ENCODE data around the gene MORN1.

MORN1 gene

DNA sequence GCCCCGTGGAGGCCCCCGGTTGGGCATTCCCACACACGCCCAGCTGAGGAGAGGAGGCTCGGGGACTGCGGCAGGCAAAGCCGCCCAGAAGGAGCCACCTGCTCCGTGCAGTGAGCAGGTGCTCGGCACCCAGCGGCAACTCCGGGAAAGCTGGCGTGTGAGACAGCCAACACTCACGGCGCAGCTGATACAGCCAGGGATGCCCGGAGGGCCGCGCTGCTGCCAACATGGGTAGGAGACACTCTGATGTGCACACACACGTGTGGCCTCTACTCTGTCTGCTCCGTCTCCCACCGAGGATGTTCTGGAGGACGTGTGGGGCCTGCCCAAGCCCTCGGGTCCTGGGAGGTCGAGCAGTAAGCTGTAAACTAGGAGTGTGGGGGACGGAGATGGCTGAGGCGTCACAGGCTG, 12.9 kb downstream of the MORN1 start:
- no peaks in the 10 kb centered on the region for H3K27me3 ChIP-seq (ENCODE audit: control insufficient read depth, insufficient read depth, low read length)
- H3K4me3 ChIP-seq (ENCODE audit: low read depth, low read length), result no peak overlapping the region
- H3K4me1 ChIP-seq (ENCODE audit: control insufficient read depth, insufficient read depth, low read length), result no peaks in the 10 kb centered on the region
- no peaks in the 10 kb centered on the region for H3K36me3 ChIP-seq (ENCODE audit: control insufficient read depth, insufficient read depth, low read length)
- H3K27ac ChIP-seq (ENCODE audit: low read depth, low read length), result no peak overlapping the region
- no peaks in the 10 kb centered on the region for H3K9me3 ChIP-seq (ENCODE audit: control insufficient read depth, insufficient read depth, low read length)
- H3K9ac ChIP-seq (ENCODE audit: low read depth, low read length), result no peak overlapping the region

DNA sequence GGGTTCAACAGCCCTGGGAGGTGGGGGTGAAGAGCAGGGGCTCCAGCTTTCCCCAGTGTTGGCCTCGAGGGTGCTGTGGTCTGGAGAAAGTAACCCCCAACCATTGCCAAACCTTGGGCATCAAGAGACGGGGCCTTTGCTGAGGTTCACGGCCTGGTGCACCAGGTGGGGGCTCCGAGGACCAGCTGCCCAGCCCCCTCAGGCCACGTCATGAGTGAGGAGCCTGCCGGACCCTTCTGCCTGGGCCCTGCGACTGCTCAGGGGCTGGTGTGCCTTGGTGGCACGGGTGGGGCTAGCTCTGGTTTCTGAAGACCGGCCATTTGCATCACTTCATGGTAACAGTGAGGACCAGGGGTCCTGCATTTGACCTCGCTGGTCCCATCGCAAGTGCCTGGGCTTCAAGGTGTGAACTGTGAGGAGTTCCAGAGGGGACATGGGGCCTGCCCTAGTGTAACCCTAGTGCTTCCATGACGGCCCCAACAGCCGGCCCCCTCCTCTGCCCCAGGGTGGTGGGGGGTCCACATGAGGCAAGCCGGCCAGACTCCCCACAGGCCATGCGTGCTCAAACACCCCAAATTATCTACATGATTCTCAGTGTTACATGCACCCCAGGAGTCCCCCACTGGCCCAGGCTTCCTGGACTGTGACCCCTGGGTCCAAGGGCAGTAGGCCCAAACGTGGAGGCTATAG, 13.5 kb downstream of the MORN1 start:
- Histone ChIP-seq H3K4me1 (ENCODE audit: control insufficient read depth, insufficient read depth, low read length) (no peaks in the 10 kb centered on the region), H3K36me3 (ENCODE audit: control insufficient read depth, insufficient read depth, low read length) (no peaks in the 10 kb centered on the region), H3K9ac (ENCODE audit: low read depth, low read length) (no peak overlapping the region), H3K4me3 (ENCODE audit: low read depth, low read length) (no peak overlapping the region), H3K9me3 (ENCODE audit: control insufficient read depth, insufficient read depth, low read length) (no peaks in the 10 kb centered on the region), H3K27me3 (ENCODE audit: control insufficient read depth, insufficient read depth, low read length) (no peaks in the 10 kb centered on the region), H3K27ac (ENCODE audit: low read depth, low read length) (no peak overlapping the region)

DNA sequence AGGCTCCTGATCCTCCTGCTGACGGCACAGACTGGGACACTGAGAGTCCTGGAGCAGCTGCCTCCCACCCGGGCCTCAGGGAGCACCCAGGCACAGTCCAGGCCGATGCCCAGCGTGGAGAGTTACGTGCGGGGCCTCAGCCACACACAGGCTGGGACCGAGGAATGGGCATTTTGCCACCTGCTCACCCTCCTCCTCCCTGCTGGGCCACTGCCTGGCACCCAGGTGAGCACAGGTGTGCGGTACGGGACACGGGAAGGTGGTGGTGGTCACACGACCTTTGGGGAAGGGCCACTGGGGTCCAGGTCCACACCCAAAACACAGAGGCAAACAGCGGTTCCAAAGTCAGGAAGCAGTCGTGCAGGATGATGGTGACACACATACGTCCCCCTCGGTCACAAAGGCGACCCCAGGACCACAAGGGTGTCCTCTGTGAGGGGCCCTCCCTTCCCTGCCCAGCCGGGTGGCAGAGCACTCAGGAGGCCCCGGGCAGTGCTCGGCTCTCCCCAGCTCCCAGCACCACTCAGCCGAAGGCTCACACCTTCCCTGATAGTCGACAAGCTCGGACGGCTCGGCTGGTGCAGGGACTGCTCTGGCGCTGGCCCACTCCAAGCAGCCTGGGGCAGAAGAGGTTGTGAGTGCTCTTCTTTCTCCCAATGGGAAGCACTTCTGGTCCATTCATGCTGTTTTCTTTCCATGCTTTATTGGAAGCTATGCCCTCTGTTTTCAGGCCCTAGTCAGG, 14.3 kb downstream of the MORN1 start:
- no peaks in the 10 kb centered on the region for H3K4me1 ChIP-seq (ENCODE audit: control insufficient read depth, insufficient read depth, low read length)
- no peak overlapping the region for H3K4me3 ChIP-seq (ENCODE audit: low read depth, low read length)
- H3K9ac ChIP-seq (ENCODE audit: low read depth, low read length), result no peak overlapping the region
- no peaks in the 10 kb centered on the region for H3K9me3 ChIP-seq (ENCODE audit: control insufficient read depth, insufficient read depth, low read length)
- H3K27ac ChIP-seq (ENCODE audit: low read depth, low read length), result no peak overlapping the region
- H3K27me3 ChIP-seq (ENCODE audit: control insufficient read depth, insufficient read depth, low read length), result no peaks in the 10 kb centered on the region
- no peaks in the 10 kb centered on the region for H3K36me3 ChIP-seq (ENCODE audit: control insufficient read depth, insufficient read depth, low read length)

DNA sequence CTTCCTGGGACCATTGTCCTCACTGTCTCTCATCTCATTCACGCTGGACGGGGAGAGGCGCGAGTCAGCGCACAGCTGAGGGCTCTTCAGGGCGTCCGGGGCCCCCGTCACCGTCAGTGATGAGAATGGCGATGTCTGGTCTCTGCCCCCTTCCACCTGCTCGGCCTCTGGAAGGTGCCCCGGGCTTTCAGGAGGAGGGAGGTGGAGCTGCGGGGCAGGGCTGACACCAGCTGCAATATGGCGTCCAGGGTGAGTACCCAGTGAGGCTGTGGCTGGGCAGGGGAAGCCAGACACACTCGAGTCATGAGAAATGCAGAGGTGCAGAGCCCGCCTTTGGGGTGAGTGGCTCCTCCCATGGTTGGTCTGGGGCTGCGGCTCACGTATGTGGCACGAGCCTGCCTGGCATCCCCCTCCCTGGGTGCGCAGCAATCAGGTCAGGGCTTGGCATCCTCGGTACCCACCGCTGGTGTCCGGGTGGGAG, 15.1 kb downstream of the MORN1 start:
- H3K27ac ChIP-seq (ENCODE audit: low read depth, low read length), result no peak overlapping the region
- H3K4me1 ChIP-seq (ENCODE audit: control insufficient read depth, insufficient read depth, low read length), result no peaks in the 10 kb centered on the region
- H3K27me3 ChIP-seq (ENCODE audit: control insufficient read depth, insufficient read depth, low read length), result no peaks in the 10 kb centered on the region
- no peak overlapping the region for H3K4me3 ChIP-seq (ENCODE audit: low read depth, low read length)
- no peaks in the 10 kb centered on the region for H3K9me3 ChIP-seq (ENCODE audit: control insufficient read depth, insufficient read depth, low read length)
- no peaks in the 10 kb centered on the region for H3K36me3 ChIP-seq (ENCODE audit: control insufficient read depth, insufficient read depth, low read length)
- H3K9ac ChIP-seq (ENCODE audit: low read depth, low read length), result no peak overlapping the region

DNA sequence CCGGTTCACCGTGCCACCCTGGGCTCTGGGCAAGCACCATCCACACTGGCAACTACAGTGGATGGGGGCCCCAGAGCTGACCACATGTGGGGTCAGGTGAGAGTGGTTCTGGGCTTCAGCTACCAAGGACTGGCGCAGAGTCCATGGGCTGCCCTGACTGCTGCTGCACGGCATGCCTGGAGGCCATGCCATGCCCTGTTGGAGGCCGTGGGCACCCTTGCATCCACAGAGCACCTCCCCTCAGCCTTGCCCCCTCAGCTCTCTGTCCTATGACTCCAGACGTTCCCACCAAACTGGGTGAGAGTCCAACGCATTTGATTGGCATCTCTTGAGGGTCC, 15.5 kb downstream of the MORN1 start:
- no peaks in the 10 kb centered on the region for H3K9me3 ChIP-seq (ENCODE audit: control insufficient read depth, insufficient read depth, low read length)
- H3K4me3 ChIP-seq (ENCODE audit: low read depth, low read length), result no peak overlapping the region
- H3K9ac ChIP-seq (ENCODE audit: low read depth, low read length), result no peak overlapping the region
- H3K4me1 ChIP-seq (ENCODE audit: control insufficient read depth, insufficient read depth, low read length), result no peaks in the 10 kb centered on the region
- H3K27ac ChIP-seq (ENCODE audit: low read depth, low read length), result no peak overlapping the region
- H3K27me3 ChIP-seq (ENCODE audit: control insufficient read depth, insufficient read depth, low read length), result no peaks in the 10 kb centered on the region
- no peaks in the 10 kb centered on the region for H3K36me3 ChIP-seq (ENCODE audit: control insufficient read depth, insufficient read depth, low read length)

DNA sequence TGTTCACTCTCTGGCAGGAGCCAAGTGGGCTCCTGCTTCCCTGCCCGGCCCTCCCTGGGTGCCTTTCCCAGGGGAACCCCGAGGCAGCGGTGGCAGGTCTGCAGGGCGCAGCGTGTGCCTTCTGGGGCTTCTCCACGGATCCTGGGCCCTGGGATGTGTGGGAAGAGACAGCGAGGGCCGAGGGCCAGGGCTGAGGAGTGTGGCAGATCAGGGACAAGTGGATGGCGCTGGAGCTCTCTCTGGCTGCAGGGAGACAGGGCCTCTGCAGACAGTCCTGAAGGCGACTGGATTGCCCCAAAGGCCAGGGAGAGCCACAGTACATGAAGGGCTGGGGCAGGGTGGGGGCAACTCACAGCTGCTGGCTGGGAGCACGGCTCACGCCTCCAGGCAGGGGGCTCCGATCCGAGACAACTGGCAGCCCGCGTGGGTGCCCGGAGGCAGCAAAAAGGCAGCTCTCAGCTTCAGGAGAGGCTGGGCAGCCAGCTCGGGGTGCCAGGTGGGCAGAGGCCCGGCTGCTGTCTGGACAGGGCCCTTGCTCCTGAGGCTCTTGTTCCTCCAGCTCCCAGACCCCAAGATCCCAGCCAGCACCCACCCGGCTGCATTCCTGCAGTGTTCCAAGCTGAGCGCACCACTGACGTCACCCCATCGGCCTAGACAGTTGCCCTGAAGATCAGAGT, 16.0 kb downstream of the MORN1 start:
- no peak overlapping the region for H3K4me3 ChIP-seq (ENCODE audit: low read depth, low read length)
- no peak overlapping the region for H3K9ac ChIP-seq (ENCODE audit: low read depth, low read length)
- H3K27ac ChIP-seq (ENCODE audit: low read depth, low read length), result no peak overlapping the region
- H3K27me3 ChIP-seq (ENCODE audit: control insufficient read depth, insufficient read depth, low read length), result no peaks in the 10 kb centered on the region
- H3K36me3 ChIP-seq (ENCODE audit: control insufficient read depth, insufficient read depth, low read length), result no peaks in the 10 kb centered on the region
- no peaks in the 10 kb centered on the region for H3K9me3 ChIP-seq (ENCODE audit: control insufficient read depth, insufficient read depth, low read length)
- no peaks in the 10 kb centered on the region for H3K4me1 ChIP-seq (ENCODE audit: control insufficient read depth, insufficient read depth, low read length)

DNA sequence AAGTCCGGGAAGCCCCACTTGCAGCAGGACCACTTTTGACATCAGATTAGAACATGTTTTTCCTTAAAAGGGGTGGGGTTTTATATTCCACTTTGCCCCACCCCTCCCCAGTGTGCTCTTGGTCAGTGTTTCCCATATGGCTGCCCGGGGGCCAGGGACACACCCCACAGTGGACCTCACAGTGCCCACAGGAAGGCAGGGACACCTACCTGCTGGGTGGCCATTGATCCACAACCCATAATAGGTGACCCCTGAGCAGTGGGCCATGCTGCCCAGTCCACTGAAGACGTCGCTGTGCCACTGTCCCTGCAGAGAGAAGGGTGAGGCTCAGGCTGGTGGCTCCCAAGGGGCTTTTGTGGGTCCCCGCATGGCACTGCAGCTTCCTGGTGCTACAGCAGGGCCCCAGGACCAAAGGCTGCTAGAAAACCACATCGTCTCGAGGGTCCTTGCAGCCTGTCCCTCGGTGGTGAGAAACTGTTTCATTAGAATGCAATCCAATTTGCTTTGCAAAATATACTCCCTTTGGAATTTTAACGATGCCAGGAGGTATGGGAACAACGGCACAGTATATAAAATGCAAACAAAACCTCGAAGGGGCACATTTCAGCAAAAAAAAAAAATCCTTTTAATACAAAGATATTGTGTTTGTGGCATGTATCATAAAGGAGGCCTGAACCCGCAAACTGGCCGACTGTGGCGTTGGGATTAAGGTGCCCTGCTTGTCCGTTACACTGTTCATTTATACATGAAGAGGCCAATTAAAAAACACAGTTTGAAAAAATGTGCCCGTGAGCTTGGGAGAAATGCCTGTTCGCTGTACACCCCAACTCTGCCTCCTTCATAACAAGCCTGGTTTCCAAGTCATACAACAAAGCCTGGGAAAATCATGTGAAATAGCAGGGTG, 16.9 kb downstream of the MORN1 start:
- Histone ChIP-seq H3K27me3 (ENCODE audit: control insufficient read depth, insufficient read depth, low read length) (no peaks in the 10 kb centered on the region), H3K36me3 (ENCODE audit: control insufficient read depth, insufficient read depth, low read length) (no peaks in the 10 kb centered on the region), H3K27ac (ENCODE audit: low read depth, low read length) (no peak overlapping the region)

DNA sequence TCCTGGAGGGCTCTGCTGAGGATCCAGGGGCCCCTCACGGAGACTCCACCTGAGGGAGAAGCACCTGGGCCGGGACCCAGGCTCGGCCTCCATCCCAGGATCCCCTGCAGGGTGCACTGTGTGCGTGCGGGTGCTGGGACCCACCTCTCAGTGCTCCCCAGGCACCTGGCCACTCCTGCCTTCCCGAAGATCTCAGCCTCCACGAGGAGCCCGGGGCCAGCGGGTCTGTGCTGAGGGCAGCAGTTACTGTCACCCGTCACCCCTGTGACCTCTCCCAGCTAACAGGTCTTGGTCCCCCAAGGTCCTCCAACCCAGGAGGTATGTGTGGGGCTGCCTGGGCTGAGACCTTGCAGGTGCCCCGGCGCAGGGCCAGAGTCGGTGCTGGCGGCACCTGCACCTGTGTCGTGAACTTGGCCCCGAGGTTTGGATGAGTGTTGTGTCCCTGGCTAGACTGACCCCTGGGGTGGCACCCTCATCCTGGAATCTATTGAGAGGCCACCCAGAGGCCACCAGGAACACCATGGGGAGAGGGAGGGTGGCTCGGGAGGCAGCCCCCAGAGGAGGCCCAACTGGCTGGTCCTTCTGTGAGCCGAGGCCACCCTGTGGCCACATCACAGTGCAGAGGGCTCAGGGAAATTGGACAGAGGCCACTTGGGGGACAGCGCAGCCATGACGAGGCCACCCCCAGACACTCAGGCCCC, 17.7 kb downstream of the MORN1 start:
- Histone ChIP-seq H3K4me3 (ENCODE audit: low read depth, low read length) (no peak overlapping the region), H3K4me1 (ENCODE audit: control insufficient read depth, insufficient read depth, low read length) (no peaks in the 10 kb centered on the region), H3K27ac (ENCODE audit: low read depth, low read length) (no peak overlapping the region), H3K9me3 (ENCODE audit: control insufficient read depth, insufficient read depth, low read length) (no peaks in the 10 kb centered on the region), H3K27me3 (ENCODE audit: control insufficient read depth, insufficient read depth, low read length) (no peaks in the 10 kb centered on the region), H3K9ac (ENCODE audit: low read depth, low read length) (no peak overlapping the region), H3K36me3 (ENCODE audit: control insufficient read depth, insufficient read depth, low read length) (no peaks in the 10 kb centered on the region)

More for the DNA sequence above, 16.9 kb downstream of the MORN1 start:
- Histone ChIP-seq H3K4me1 (ENCODE audit: control insufficient read depth, insufficient read depth, low read length) (no peaks in the 10 kb centered on the region), H3K4me3 (ENCODE audit: low read depth, low read length) (no peak overlapping the region), H3K9ac (ENCODE audit: low read depth, low read length) (no peak overlapping the region), H3K9me3 (ENCODE audit: control insufficient read depth, insufficient read depth, low read length) (no peaks in the 10 kb centered on the region)

DNA sequence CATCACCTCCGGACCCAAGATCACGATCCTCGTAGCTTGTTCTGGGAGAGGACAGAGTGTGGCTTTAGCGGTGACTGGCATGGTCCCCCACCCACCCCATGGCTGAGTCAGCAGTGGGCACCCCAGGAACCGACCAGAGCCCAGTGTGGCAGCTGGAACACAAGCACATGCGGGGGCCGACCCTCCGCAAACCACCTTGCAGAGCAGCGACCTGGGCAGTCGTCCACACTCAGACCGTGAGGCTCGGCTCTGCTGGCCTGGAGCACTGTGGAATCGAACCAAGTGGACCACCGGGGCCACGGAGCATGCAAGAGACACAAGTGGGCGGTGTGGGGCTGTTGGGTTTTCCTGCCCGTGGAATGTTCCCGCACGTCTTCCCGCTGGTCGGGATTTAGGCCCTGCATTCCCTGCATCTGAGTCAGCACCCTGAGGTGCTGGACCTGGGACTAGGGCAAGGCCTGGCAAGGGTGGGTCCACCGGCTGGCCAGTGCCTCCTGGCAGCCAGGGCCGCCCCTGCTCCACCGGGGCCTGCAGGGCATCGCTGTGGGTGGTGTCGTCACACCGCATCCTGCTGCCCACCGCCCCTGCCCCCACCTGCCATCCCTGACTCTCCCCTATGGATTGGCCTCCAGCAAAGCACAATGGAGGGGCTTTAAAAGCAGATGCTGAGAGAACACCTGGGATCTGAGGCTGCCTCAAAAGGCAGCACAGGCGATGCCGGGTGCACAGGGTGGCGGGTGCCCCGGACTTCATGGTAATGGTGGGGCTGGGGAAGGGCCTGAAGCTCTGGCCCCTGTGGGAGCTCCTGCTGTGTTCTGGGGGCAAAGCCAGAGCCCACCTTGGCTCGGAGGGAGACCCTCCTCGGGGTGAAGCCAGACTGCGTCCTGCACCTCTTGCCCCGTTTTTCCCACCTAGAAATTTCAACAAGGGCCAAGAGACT, 18.5 kb downstream of the MORN1 start:
- H3K9me3 ChIP-seq (ENCODE audit: control insufficient read depth, insufficient read depth, low read length), result no peaks in the 10 kb centered on the region
- no peak overlapping the region for H3K27ac ChIP-seq (ENCODE audit: low read depth, low read length)
- H3K36me3 ChIP-seq (ENCODE audit: control insufficient read depth, insufficient read depth, low read length), result no peaks in the 10 kb centered on the region
- no peaks in the 10 kb centered on the region for H3K27me3 ChIP-seq (ENCODE audit: control insufficient read depth, insufficient read depth, low read length)
- H3K4me1 ChIP-seq (ENCODE audit: control insufficient read depth, insufficient read depth, low read length), result no peaks in the 10 kb centered on the region
- no peak overlapping the region; the same call in 1 of the 2 replicates for H3K9ac ChIP-seq (ENCODE audit: low read depth, low read length)
- H3K4me3 ChIP-seq (ENCODE audit: low read depth, low read length), result no peak overlapping the region

Measured in HUES48 (cell line).